IMR-90 (cell line): ENCODE results near the gene ANKS4B.

Experiments
- CTCF ChIP-seq: conservative IDR thresholded peaks from 2 replicates; pipeline ENCODE4 v1.5.1; 2012; ENCODE audit warnings: mild to moderate bottlenecking, low read depth, low read length, improper control_type of control experiment
- ELK1 ChIP-seq: fragments of 150-350 bp; IDR thresholded peaks from 2 replicates; pipeline ENCODE4 v1.6.1; 2016; ENCODE audit warnings: low read depth, mild to moderate bottlenecking, low read length, moderate library complexity, borderline replicate concordance
- POLR2A ChIP-seq: IDR thresholded peaks from 2 replicates; pipeline ENCODE4 v1.6.1; 2012; ENCODE audit warnings: mild to moderate bottlenecking, low read depth, low read length

GRCh38 chr16:21228361-21228872 lies 5.1 kb upstream of the ANKS4B start:
- no peak for TF ChIP-seq POLR2A
- TF ChIP-seq CTCF = no peak
- TF ChIP-seq ELK1 = no peak
